HepG2 (cell line): ENCODE data around the gene CADPS. TPM values are rescaled to one million over a fixed set of nuclear protein-coding genes. Genes with fewer than 3 reads are reported as not detected.

Experiments used
- ATAC-seq: fragments of 200-7000 bp; cut with Tn5 transposase; 3 replicates; pipeline ENCODE4 v1.9.1; 2020; ENCODE audit warnings: mild to moderate bottlenecking, moderate library complexity
- BruUV-seq: library from RNA; stranded (reverse); fragments of 400-500 nt; replicated peaks from 2 replicates; lab custom pipeline; 2021; lab: Mats Ljungman, UMichigan
- CTCF ChIA-PET: fragments of 300-600 bp; formaldehyde crosslinking; extraction: SDS; loops from one replicate; lab custom pipeline; 2021; ENCODE audit warnings: low total read pairs, inconsistent platforms, low intra/inter-chr PET ratio; lab: Yijun Ruan, JAX
- POLR2A ChIA-PET: fragments of 350-600 bp; sonication (Branson Sonifier 250); formaldehyde crosslinking; loops from one replicate; lab custom pipeline; 2020; ENCODE audit warnings: antibody characterized with exemption, inconsistent platforms; lab: Yijun Ruan, JAX
- DNase-seq: peaks from one replicate; pipeline ENCODE4 v3.0.0-alpha.2; 2015; ENCODE audit warnings: low spot score
- FAIRE-seq: peaks from 3 replicates; lab custom pipeline; 2011; peaks lifted over from hg19 to GRCh38; lab: Jason Lieb, UNC
- H2AFZ ChIP-seq: one replicate; pipeline ENCODE4 v1.6.1; 2011; ENCODE audit warnings: low read length, inconsistent platforms
- H3K27ac ChIP-seq: fragments of 300-600 bp; 3 replicates; pipeline ENCODE4 v1.8.0; 2011; ENCODE audit warnings: mixed run types, mild to moderate bottlenecking, mixed read lengths, low read length, inconsistent platforms; ENCODE audit not compliant: insufficient read depth; ENCODE audit errors: extremely low read length
- H3K27me3 ChIP-seq, 2 experiments: fragments of 200-600 bp in 1 of 2; 2 replicates in 1 of 2; 3 replicates in 1 of 2; pipeline versions ENCODE4 v1.6.0 to v1.8.0; 2011; ENCODE audit warnings: low read length in 2 of 2, mild to moderate bottlenecking in 2 of 2, moderate library complexity in 2 of 2, inconsistent platforms in 1 of 2; ENCODE audit not compliant: insufficient read depth in 2 of 2, control insufficient read depth in 1 of 2
- H3K36me3 ChIP-seq, 2 experiments: fragments of 200-600 bp in 1 of 2; replicated peaks in 1 of 2; 2 replicates in 1 of 2; 3 replicates in 1 of 2; pipeline versions ENCODE4 v1.5.1 to v1.8.0; 2011; ENCODE audit warnings: low read length in 2 of 2, inconsistent platforms in 1 of 2; ENCODE audit not compliant: insufficient read depth in 2 of 2, control insufficient read depth in 1 of 2
- H3K4me1 ChIP-seq: 2 replicates; pipeline ENCODE4 v1.5.1; 2012; ENCODE audit warnings: low read length, inconsistent platforms; ENCODE audit not compliant: insufficient read depth
- H3K4me2 ChIP-seq: 2 replicates; pipeline ENCODE4 v1.6.0; 2011; ENCODE audit warnings: low read depth, low read length, inconsistent platforms
- H3K4me3 ChIP-seq, 3 experiments: fragments of 200-600 bp in 1 of 3; sonication (generic), shearing (Covaris generic) in 1 of 3; replicated peaks in 1 of 3; 2 replicates each; pipeline ENCODE4 v1.5.1; 2011 to 2016; ENCODE audit warnings: low read length in 3 of 3, inconsistent platforms in 2 of 3, low read depth in 2 of 3, mild to moderate bottlenecking in 2 of 3, control low read depth in 1 of 3, mixed read lengths in 1 of 3; ENCODE audit not compliant: insufficient read depth in 1 of 3
- H3K79me2 ChIP-seq: one replicate; pipeline ENCODE4 v1.6.1; 2011; ENCODE audit warnings: low read length, inconsistent platforms; ENCODE audit not compliant: insufficient read depth
- H3K9ac ChIP-seq: 2 replicates; pipeline ENCODE4 v1.6.0; 2011; ENCODE audit warnings: mild to moderate bottlenecking, low read depth, low read length, inconsistent platforms; ENCODE audit not compliant: insufficient read depth
- H3K9me3 ChIP-seq: 2 replicates; pipeline ENCODE4 v1.5.1; 2012; ENCODE audit warnings: mild to moderate bottlenecking, low read length
- H4K20me1 ChIP-seq: 2 replicates; pipeline ENCODE4 v1.6.0; 2011; ENCODE audit warnings: inconsistent platforms, mild to moderate bottlenecking, low read length, moderate library complexity; ENCODE audit not compliant: insufficient read depth
- GATA4 ChIP-seq: sonication (generic); IDR thresholded peaks from 2 replicates; pipeline ENCODE4 v1.6.1; 2016; ENCODE audit warnings: antibody characterized with exemption, low read depth, borderline replicate concordance
- NFKBIZ ChIP-seq: IDR thresholded peaks from 2 replicates; pipeline ENCODE4 v1.6.1; 2018; ENCODE audit warnings: missing genetic modification reagents, missing compliant biosample characterization
- NPAS2 ChIP-seq: sonication (generic); formaldehyde crosslinking; IDR thresholded peaks from 2 replicates; pipeline ENCODE4 v1.8.0; 2022; ENCODE audit warnings: mild to moderate bottlenecking, missing genetic modification reagents, borderline replicate concordance
- SMAD1 ChIP-seq: sonication (generic); formaldehyde crosslinking; IDR thresholded peaks from 2 replicates; pipeline ENCODE4 v1.4.0; 2020; ENCODE audit warnings: missing genetic modification reagents, low read depth, mild to moderate bottlenecking, borderline replicate concordance
- SP2 ChIP-seq: sonication (generic); formaldehyde crosslinking; IDR thresholded peaks from 2 replicates; pipeline ENCODE4 v1.5.1; 2020; ENCODE audit warnings: mild to moderate bottlenecking, missing genetic modification reagents
- U2AF2 ChIP-seq: fragments of 200-400 bp; formaldehyde crosslinking; IDR thresholded peaks from 2 replicates; pipeline ENCODE4 v1.6.1; 2017; ENCODE audit warnings: low read depth, mild to moderate bottlenecking, low read length
- ZNF678 ChIP-seq: sonication (generic); formaldehyde crosslinking; IDR thresholded peaks from 2 replicates; pipeline ENCODE4 v1.4.0; 2020; ENCODE audit warnings: mild to moderate bottlenecking, missing genetic modification reagents
- ZNF703 ChIP-seq: sonication (generic); formaldehyde crosslinking; IDR thresholded peaks from 2 replicates; pipeline ENCODE4 v1.5.1; 2020; ENCODE audit warnings: missing genetic modification reagents, mild to moderate bottlenecking, moderate library complexity, borderline replicate concordance
- WGBS: methylation state at CpG from one replicate; pipeline ENCODE4 v1.1.6; 2017; ENCODE audit warnings: low lambda C conversion rate; 5-methylcytosine and 5-hydroxymethylcytosine counted together
- in situ Hi-C: cut with HindIII; loops from 2 replicates; pipeline ENCODE4 v1.10.0; 2017; ENCODE audit warnings: low pct_unique_long_range_greater_than_20kb; ENCODE audit not compliant: extremely low pct_ligation_motif_present
- intact Hi-C: fragments of 100-400 bp; cut with micrococcal nuclease; formaldehyde crosslinking; loops from one replicate; pipeline ENCODE4 v1.10.0; 2022; ENCODE audit not compliant: unreplicated experiment
- polyA plus RNA-seq, 8 experiments: library from polyadenylated mRNA; depleted of rRNA in 3 of 8; stranded (reverse) in 7 of 8; unstranded in 1 of 8; fragments of >200 nt; fragmentation: Illumina TruSeq in 4 of 8; extraction: Trizol in 4 of 8; gene quantifications; 2 replicates each; pipeline versions ENCODE4 v1.2.1 to v1.2.3, GENCODE V29; 2011 to 2016; ENCODE audit warnings: low read depth in 4 of 8, missing spikeins in 1 of 8, mixed read lengths in 1 of 8; ENCODE audit not compliant: insufficient read depth in 1 of 8
- total RNA-seq, 5 experiments: library from RNA; depleted of rRNA; stranded (reverse); fragments of >200 nt; fragmentation: Illumina TruSeq; extraction: Trizol; gene quantifications; 2 replicates each; pipeline ENCODE4 v1.2.3, GENCODE V29; 2016; ENCODE audit warnings: low read depth in 1 of 5
- TF ChIP-seq, protein P1 (sequence below): conservative IDR thresholded peaks from 2 replicates; pipeline ENCODE4 v1.6.1; 2018; ENCODE audit warnings: missing genetic modification reagents
- TF ChIP-seq, protein P2 (sequence below), 2 experiments: sonication (generic) in 1 of 2; formaldehyde crosslinking in 1 of 2; IDR thresholded peaks; 2 replicates each; pipeline versions ENCODE4 v1.5.1 to v1.6.1; 2011 to 2020; ENCODE audit warnings: borderline replicate concordance in 1 of 2, low read depth in 1 of 2, low read length in 1 of 2, mild to moderate bottlenecking in 1 of 2, missing genetic modification reagents in 1 of 2, moderate library complexity in 1 of 2

Gene CADPS
- total and polyA plus RNA-seq, 2 of the 13 experiments (the other 11 are each of a cell fraction or from before 2014, with no cell fraction given) = not detected

DNA sequence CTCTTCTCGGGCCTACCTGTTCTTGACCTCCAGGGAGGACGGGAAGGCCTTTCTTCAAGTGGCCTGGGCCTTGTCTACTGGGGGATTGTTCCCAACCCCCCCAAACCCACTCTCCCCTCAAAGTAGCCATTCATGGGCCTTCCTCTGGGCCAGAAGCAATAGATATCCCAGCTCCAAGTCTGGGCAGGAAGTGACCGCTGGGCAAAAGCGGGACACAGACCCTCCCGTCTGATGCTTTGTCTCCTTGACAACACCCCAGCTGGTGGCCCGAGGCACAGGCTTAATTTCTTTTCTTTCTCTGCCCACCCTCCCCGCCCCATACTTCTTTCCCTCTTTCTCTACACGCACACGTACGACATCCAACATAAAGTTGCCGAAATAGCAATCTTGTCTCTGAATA, 460.4 kb downstream of the CADPS start:
- Histone ChIP-seq H3K9ac (no peak overlapping the region), H3K4me3 (no peak overlapping the region), H3K4me1 (no peaks in the 10 kb centered on the region), H2AFZ (no peak overlapping the region), H3K9me3 (no peaks in the 10 kb centered on the region), H4K20me1 (no peaks in the 10 kb centered on the region), H3K4me2 (no peak overlapping the region), H3K79me2 (no peaks in the 10 kb centered on the region), H3K27ac (no peak overlapping the region), H3K27me3 (peaks cover 0 to 35% of the 10 kb centered on the region in 2 experiments; a peak in 2 of 5 replicates), H3K36me3 (no peaks in the 10 kb centered on the region)
- DNase-seq (no peak), FAIRE-seq (no peak), ATAC-seq (no peak)
- no TSS peak for BruUV-seq
- ChIA-PET POLR2A (no interaction called here), CTCF (no interaction called here)
- WGBS = 41% methylated on average over 10 of the region's 11 CpGs
- TF ChIP-seq ZNF678 = no peak
- TF ChIP-seq SP2 (CRISPR knock-in tag) = no peak
- no peak for TF ChIP-seq SMAD1 (CRISPR knock-in tag)
- no peak for TF ChIP-seq ZNF703 (CRISPR knock-in tag)
- in situ Hi-C loops (no loop called here), intact Hi-C loops (no loop called here)

DNA sequence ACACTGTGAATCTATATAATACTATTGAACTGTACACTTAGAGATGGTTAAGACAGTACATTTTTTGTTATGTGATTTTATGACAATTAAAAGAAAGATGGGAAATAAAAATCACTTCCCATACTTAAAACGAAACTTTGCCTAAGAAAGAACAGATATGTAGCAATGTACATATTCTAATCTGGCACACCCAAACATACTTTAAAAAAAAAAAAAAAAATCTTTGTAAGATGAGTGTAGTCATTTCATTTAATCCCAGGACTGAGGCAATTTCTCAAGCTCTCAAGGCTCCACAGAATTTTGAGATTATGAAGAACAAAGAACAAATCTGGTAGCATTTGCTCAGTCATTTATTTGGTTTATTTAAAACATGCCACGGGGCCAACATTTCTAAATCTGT, 461.5 kb downstream of the CADPS start:
- WGBS = 0% methylated on average over 2 of the region's 2 CpGs
- in situ Hi-C loops (no loop called here), intact Hi-C loops (no loop called here)
- no peak for ATAC-seq
- no peaks in the 10 kb centered on the region for H3K36me3 ChIP-seq
- no peak overlapping the region for H3K4me2 ChIP-seq
- DNase-seq = no peak
- no peak overlapping the region for H2AFZ ChIP-seq
- H3K4me3 ChIP-seq = no peak overlapping the region
- CTCF ChIA-PET = no interaction called here
- H3K4me1 ChIP-seq = no peaks in the 10 kb centered on the region
- H3K27ac ChIP-seq = no peak overlapping the region
- BruUV-seq = no TSS peak
- H3K27me3 ChIP-seq = peaks cover 0 to 28% of the 10 kb centered on the region in 2 experiments; a peak in 2 of 5 replicates
- no peaks in the 10 kb centered on the region for H3K9me3 ChIP-seq
- no peaks in the 10 kb centered on the region for H3K79me2 ChIP-seq
- FAIRE-seq = no peak
- TF ChIP-seq NPAS2 (CRISPR knock-in tag) = no peak
- TF ChIP-seq NFKBIZ (CRISPR knock-in tag) = no peak
- TF ChIP-seq, protein P1, sequence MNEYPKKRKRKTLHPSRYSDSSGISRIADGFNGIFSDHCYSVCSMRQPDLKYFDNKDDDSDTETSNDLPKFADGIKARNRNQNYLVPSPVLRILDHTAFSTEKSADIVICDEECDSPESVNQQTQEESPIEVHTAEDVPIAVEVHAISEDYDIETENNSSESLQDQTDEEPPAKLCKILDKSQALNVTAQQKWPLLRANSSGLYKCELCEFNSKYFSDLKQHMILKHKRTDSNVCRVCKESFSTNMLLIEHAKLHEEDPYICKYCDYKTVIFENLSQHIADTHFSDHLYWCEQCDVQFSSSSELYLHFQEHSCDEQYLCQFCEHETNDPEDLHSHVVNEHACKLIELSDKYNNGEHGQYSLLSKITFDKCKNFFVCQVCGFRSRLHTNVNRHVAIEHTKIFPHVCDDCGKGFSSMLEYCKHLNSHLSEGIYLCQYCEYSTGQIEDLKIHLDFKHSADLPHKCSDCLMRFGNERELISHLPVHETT (CRISPR knock-in tag) = no peak
- TF ChIP-seq GATA4 = no peak
- TF ChIP-seq, protein P2, sequence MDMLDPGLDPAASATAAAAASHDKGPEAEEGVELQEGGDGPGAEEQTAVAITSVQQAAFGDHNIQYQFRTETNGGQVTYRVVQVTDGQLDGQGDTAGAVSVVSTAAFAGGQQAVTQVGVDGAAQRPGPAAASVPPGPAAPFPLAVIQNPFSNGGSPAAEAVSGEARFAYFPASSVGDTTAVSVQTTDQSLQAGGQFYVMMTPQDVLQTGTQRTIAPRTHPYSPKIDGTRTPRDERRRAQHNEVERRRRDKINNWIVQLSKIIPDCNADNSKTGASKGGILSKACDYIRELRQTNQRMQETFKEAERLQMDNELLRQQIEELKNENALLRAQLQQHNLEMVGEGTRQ (IDR thresholded peaks at IDR 0.05; ENCODE audit: low read depth, low read length) = no peak
- TF ChIP-seq, protein P2 (CRISPR knock-in tag; IDR thresholded peaks at IDR 0.05; ENCODE audit: borderline replicate concordance) = no peak
- no peak for TF ChIP-seq U2AF2
- H3K9ac ChIP-seq = no peak overlapping the region
- POLR2A ChIA-PET = no interaction called here
- no peaks in the 10 kb centered on the region for H4K20me1 ChIP-seq
